HG03045 (cell line): ENCODE results near the gene JPH4.

Experiments used
- ATAC-seq: cut with Tn5 transposase; IDR thresholded peaks from one replicate; pipeline ENCODE4 v1.9.1; 2021; ENCODE audit warnings: mild to moderate bottlenecking, moderate library complexity; ENCODE audit not compliant: unreplicated experiment

Gene JPH4

GRCh38 chr14:23578560-23579310 lies at the start of gene JPH4:
JPH4 (minus strand) TSS chr14:23578790; CDS start chr14:23577453, 1,337 bp downstream.
- no peak for ATAC-seq

- no peak for ATAC-seq
These were observed 49.4 kb upstream of the JPH4 start for GRCh38 chr14:23627961-23628360.

GRCh38 chr14:23626946-23627345 lies 48.4 kb upstream of the JPH4 start:
- no peak for ATAC-seq

DNA sequence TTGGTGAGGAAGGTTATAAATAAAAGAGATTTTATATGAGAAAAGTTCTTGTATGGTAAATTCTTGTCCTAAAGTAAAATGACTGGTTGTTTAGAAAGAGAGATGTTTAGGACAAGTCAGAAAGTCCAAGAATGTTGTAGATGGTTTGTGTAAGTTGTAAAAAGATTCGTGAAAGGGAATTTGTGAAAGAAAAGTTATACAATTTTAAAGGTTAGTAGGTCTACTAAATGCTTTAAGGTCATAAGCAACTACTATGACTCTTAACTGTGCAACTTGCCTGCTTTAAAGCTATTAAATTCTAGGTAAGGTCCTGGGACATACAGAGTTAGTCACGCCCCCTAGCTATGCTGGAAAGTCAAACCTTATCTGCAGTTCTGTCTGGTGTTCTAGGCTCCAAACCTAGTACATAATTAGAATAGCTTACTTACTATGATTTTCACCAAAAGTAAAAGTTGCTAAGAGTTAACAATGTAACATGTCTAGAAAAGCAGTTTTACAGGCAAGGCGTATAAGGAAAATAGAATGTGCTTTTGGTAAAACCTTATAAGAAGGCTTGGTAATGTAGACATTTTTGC lies 46.3 kb upstream of the JPH4 start:
- no peak for ATAC-seq

DNA sequence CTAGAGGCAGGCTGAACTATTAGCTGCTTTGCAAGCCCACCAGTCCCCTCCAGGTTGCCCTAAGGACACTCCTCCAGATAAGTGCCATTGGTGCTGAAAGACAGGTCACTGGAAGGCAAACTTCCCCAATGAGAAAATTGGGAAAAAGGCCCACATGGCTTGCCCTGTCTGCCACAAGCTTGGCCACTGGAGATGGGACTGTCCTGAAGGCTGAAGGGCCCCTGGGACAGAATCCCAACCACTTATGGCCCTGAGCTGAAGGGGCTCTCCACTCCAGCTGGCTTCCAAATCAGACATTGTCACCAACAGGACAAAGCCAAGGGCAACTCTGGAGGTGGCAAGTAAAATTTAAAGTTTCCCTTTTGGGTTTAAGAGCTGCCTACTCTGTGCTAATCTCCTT lies 45.4 kb upstream of the JPH4 start:
- ATAC-seq = no peak

DNA sequence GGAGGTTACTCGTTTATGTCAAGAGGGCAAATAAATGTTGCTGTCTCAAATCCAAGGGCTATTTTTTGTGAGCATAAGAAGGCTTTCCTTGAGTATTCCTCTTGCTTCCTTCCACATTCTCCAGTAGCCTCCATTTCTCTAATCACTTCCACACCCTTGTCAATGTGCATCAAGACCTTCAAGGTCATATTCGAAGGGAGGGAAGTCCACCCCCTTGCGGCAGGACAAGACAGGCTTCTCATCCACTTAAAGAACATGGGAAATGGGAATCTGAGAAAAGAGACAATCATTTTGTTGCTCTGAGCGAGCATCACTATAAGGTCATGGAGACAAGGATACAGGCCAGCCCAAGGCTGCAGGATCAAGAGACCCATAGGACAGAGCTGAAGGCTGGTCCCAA lies 44.4 kb upstream of the JPH4 start:
- ATAC-seq = no peak

DNA sequence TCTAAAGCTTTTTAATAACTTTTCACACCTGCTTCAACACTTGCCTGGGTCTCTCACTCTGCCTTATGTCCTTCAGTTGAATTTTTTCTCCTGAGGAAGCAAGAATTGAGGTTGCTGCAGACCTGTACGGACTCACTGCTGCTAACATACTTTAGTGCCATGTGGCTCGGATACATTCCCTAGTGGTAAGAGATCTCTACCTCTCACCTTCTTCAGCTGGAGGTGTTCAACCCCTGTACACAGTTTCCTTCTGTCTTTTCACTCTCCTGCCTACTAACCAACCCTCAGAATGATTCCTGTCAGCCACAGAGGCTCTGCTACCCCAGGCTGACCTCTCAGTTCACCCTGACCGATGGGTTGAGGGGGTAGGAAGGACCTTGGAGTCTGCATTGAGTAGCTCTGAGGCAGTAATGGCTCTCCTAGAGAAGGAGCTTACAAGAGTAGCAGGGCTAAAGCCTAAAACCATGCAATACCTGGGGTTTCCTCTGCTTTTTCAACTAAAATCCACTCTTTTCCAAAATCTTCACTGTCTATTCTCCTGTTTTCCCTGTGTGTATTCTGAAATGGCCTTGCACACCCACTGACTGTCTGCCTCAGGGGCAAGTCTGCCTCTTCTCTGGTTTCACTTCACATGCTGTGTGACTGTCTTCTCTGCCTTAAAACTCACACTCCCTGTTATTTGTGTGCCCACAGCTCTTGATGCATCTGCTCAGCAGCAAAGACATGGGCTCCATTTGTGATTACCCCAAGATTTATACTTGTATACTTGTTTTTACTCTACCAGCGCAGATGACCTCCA lies 43.5 kb upstream of the JPH4 start:
- no peak for ATAC-seq

GRCh38 chr14:23621204-23621931 lies 42.8 kb upstream of the JPH4 start:
- ATAC-seq = no peak

DNA sequence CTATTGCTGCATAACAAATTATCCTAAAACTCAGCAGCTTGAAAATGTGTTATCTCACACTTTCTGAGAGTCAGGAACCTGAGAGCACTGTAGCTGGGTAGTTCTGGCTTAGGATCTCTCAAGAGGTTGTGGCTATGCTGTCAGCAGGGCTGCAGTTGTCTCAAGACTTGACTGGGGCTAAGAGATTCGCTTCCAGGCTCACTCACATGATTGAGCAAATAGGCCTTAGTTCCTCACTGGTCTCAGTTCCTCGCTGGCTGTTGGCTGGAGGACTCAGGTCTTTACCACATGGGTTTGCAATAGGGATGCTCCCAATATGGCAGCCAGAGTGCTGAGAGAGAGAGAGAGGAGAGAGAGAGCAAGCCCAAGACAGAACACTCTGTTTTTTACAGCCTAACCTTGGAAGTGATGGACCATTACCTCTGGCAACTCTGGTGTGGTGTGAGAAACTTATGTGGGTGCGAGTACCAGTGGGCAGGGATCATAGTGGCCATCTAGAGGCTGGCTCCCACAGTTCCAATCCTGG lies 41.6 kb upstream of the JPH4 start:
- no peak for ATAC-seq

GRCh38 chr14:23618415-23618988 lies 39.9 kb upstream of the JPH4 start:
- ATAC-seq = no peak

- no peak for ATAC-seq
These were observed 38.9 kb upstream of the JPH4 start for GRCh38 chr14:23617539-23617938.

- no peak for ATAC-seq
These were observed 37.3 kb upstream of the JPH4 start for GRCh38 chr14:23615856-23616255.

- ATAC-seq = no peak
These were observed 35.8 kb upstream of the JPH4 start for GRCh38 chr14:23614395-23614828.

DNA sequence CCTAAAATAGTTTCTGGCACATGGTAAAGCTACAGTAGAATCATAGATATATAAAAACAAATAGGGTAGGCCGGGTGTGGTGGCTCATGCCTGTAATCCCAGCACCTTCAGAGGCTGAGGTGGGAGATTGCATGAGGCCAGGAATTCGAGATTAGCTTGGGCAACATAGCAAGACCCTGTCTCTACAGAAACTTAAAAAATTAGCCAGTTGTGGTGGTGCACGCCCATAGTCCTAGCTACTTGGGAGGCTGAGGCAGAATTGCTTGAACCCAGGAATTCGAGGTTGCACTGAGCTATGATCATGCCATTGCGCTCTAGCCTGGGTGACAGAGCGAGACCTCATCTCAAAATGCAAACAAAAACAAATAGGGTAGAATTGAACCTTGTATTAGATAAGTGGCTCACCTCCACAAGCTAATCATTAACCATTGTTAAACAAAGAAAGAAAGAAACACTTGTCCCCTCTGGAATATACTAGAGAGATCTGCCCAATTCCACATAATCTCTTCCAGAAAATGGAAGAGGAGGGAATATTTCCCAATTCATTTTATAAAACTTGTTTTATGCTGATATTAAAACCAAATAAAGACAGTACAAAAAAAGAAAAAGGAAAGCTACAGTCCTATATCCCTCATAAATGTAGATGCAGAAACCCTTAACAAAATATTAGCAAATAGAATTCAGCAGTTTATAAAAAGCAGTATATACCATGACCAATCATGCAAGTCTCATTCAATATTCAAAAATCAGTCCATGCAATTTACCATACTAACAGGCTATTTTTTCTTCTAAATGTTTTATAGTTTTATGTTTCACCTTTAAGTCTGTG lies 34.9 kb upstream of the JPH4 start:
- no peak for ATAC-seq

DNA sequence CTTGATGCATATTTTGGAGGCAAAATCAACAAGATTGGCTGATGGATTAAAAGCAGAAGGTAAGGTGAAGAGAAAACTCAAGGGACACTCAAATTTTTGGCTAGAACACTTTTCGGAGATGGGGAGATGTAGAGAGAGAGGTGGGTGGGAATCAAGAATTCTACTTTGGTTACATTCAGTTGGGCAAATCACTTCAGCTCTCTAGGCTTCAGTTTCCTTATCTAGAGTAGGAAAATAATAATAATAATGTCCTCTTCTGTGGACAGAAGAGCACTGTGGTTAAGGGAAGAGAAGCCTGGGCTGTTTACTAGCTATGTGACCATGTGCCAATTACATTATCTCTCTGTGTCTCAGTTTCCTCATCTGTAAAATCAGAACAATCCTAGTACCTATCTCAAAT lies 34.2 kb upstream of the JPH4 start:
- ATAC-seq = no peak

GRCh38 chr14:23612354-23612732 lies 33.8 kb upstream of the JPH4 start:
- no peak for ATAC-seq

DNA sequence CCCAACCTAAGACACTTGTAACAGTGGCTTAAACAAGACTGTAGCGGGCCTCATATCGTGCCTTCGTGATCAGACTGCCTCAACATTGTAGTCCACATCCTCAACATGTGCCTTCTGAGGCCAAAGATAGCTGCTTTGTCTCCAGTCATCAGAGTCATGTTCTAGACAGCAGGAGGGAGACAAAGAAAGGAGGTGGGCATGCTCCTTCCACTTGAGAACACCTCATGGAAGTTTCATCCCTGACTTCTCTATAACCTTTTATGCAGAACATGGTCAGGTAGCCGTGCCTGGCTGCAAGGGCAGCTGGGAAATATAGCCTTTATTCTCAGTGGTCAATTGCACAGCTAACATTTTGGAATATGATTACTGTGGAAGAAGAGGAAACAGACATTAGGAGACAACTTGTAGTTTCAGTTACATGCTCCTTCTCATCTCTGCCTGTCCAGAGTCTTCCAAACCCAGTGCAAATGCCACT lies 32.3 kb upstream of the JPH4 start:
- no peak for ATAC-seq

DNA sequence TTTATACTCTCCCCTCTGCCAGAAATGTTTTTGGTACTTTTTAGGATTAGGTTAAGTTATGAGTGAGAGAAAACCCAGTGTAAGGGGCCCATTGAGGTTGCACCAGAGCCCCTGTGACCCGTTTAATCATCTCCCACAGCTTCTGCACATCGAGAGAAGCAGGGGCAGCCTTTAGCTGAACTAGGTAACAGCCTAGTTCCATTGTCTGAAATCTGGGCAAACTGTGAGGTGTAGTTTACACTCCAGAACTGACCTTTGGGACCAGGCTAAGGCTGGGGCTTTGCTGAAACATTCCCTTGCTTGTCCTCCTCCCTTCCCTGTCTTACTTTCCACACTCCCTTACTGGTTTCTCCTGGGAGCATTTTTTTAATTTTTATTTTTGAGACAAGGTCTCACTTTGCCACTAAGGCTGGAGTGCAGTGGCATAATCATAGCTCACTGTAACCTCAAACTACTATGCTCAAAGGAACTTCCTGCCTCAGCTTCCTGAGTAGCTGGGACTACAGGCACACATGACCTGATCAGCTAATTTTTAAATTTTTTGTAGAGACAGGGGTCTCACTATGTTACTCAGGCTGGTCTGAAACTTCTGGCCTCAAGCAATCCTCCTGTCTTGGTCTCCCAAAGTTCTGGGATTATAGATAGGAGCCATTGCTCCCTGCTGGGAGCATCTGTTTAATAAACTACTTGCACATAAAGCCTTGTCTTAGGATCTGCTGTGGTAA lies 31.7 kb upstream of the JPH4 start:
- no peak for ATAC-seq
